Gastroesophageal sphincter (tissue), 4 donors: ENCODE results near the gene PPP2R3B. TPM values are rescaled to one million over a fixed set of nuclear protein-coding genes. Genes with fewer than 3 reads are reported as not detected.

Experiments used
- ATAC-seq: fragments of 150-250 bp; one replicate; pipeline ENCODE4 v1.9.1; 2016; ENCODE audit warnings: mild to moderate bottlenecking, moderate library complexity
- H3K27ac ChIP-seq, 4 donors: fragments of 200-600 bp; sonication (generic) in 3 of 4; 1 replicate in 3 of 4; 2 replicates in 1 of 4; pipeline ENCODE4 v1.5.1; 2016 to 2019
- H3K27me3 ChIP-seq: fragments of 200-600 bp; sonication (generic); one replicate; pipeline ENCODE4 v1.5.1; 2019
- H3K36me3 ChIP-seq, 2 donors: fragments of 200-600 bp; sonication (generic); one replicate each; pipeline ENCODE4 v1.5.1; 2019; ENCODE audit warnings: control low read depth in 1 of 2
- H3K4me1 ChIP-seq, 3 donors: fragments of 200-600 bp; sonication (generic); 1 replicate in 2 of 3; 2 replicates in 1 of 3; pipeline ENCODE4 v1.5.1; 2016 to 2019; ENCODE audit warnings: control low read depth in 2 of 3
- H3K4me3 ChIP-seq, 2 donors: fragments of 200-600 bp; sonication (generic); one replicate each; pipeline ENCODE4 v1.5.1; 2019; ENCODE audit warnings: mild to moderate bottlenecking in 1 of 2, moderate library complexity in 1 of 2
- H3K9me3 ChIP-seq, 3 donors: fragments of 200-600 bp; sonication (generic); one replicate each; pipeline ENCODE4 v1.5.1; 2017 to 2019; ENCODE audit warnings: control low read depth in 2 of 3
- CTCF ChIP-seq, 4 experiments: fragments of 200-600 bp in 2 of 4; fragments of 450-650 bp in 2 of 4; sonication (generic) in 1 of 4; IDR thresholded peaks; one replicate each; pipeline ENCODE4 v1.5.1; 2017 to 2019; ENCODE audit warnings: antibody characterized with exemption in 4 of 4, mild to moderate bottlenecking in 2 of 4, moderate library complexity in 2 of 4
- EP300 ChIP-seq: sonication (generic); formaldehyde crosslinking; IDR thresholded peaks from one replicate; pipeline ENCODE4 v1.6.1; 2017; ENCODE audit warnings: antibody characterized with exemption, mild to moderate bottlenecking
- POLR2A ChIP-seq, 2 donors: fragments of 450-650 bp; IDR thresholded peaks; one replicate each; pipeline ENCODE4 v1.6.1; 2017; ENCODE audit warnings: antibody characterized with exemption in 2 of 2, mild to moderate bottlenecking in 2 of 2, moderate library complexity in 1 of 2
- POLR2AphosphoS5 ChIP-seq: sonication (generic); formaldehyde crosslinking; IDR thresholded peaks from one replicate; pipeline ENCODE4 v1.6.1; 2017; ENCODE audit warnings: antibody characterized with exemption
- WGBS, 2 donors: methylation state at CpG; one replicate each; pipeline ENCODE4 v1.1.5; 2018; ENCODE audit warnings: low coverage in 1 of 2; 5-methylcytosine and 5-hydroxymethylcytosine counted together
- total RNA-seq, 4 donors: library from RNA; depleted of rRNA; stranded (reverse); fragments of >200 nt; gene quantifications; one replicate each; pipeline ENCODE4 v1.1.0, GENCODE V29; 2016

Gene PPP2R3B
- total RNA-seq, 4 donors from 2014 or later = 3.8 to 6.5 (median 5.1) TPM

- peak in 1 of 4 experiments; percentile 30 for TF ChIP-seq CTCF (IDR thresholded peaks at IDR 0.05)
- no peak for TF ChIP-seq POLR2AphosphoS5
- 33 to 82% methylated on average over 7 to 14 of the region's 38 CpGs for WGBS, 2 donors
- no peak overlapping the region for H3K4me3 ChIP-seq
- H3K27me3 ChIP-seq = peaks cover 40% of the 10 kb centered on the region
- H3K27ac ChIP-seq = no peak overlapping the region
- no peak for ATAC-seq
- H3K9me3 ChIP-seq = no peaks in the 10 kb centered on the region
- no peaks in the 10 kb centered on the region for H3K36me3 ChIP-seq
- H3K4me1 ChIP-seq = peaks cover 0 to 24% (median 9%) of the 10 kb centered on the region in 3 donors
Measured at GRCh38 chrX:323721-324628, 62.7 kb downstream of the PPP2R3B start.

GRCh38 chrX:320126-320783 is 66.5 kb downstream of the PPP2R3B start:
- TF ChIP-seq POLR2A (IDR thresholded peaks at IDR 0.05) (no peak), CTCF (IDR thresholded peaks at IDR 0.05) (no peak), POLR2AphosphoS5 (no peak), EP300 (no peak)
- no peak for ATAC-seq
- Histone ChIP-seq H3K4me1 (peaks cover 0 to 43% (median 9%) of the 10 kb centered on the region in 3 donors), H3K27ac (peak overlapping the region in 3 of 4 donors; percentile 27 to 98 (median 96)), H3K4me3 (peak overlapping the region; percentile 68 to 83), H3K9me3 (no peaks in the 10 kb centered on the region), H3K27me3 (peaks cover 15% of the 10 kb centered on the region), H3K36me3 (peaks cover 0 to 13% of the 10 kb centered on the region in 2 donors)
- 0 to 18% methylated on average over 2 to 5 of the region's 24 CpGs for WGBS, 2 donors

GRCh38 chrX:319579-320125 is 67.1 kb downstream of the PPP2R3B start:
- H3K27ac ChIP-seq = peak overlapping the region; percentile 43 to 98 (median 96)
- no peak for ATAC-seq
- H3K4me3 ChIP-seq = peak overlapping the region; percentile 68 to 83
- TF ChIP-seq POLR2A (IDR thresholded peaks at IDR 0.05) (no peak), CTCF (IDR thresholded peaks at IDR 0.05) (no peak), EP300 (no peak)
- no CpG with 5 or more reads among the region's 41 CpGs for WGBS, 2 donors
- H3K4me1 ChIP-seq = peaks cover 0 to 43% (median 9%) of the 10 kb centered on the region in 3 donors
- peaks cover 9% of the 10 kb centered on the region for H3K27me3 ChIP-seq
- H3K36me3 ChIP-seq = peaks cover 0 to 19% of the 10 kb centered on the region in 2 donors
- no peaks in the 10 kb centered on the region for H3K9me3 ChIP-seq

GRCh38 chrX:318739-319578 is 67.7 kb downstream of the PPP2R3B start, which contains the start of gene GTPBP6:
GTPBP6 (minus strand) TSS chrX:318796; CDS start chrX:318787, 9 bp downstream.
- peak; percentile 95 for ATAC-seq
- peaks cover 0 to 43% (median 9%) of the 10 kb centered on the region in 3 donors for H3K4me1 ChIP-seq
- peak within 1 kb of the TSS; percentile 43 to 98 (median 96) for H3K27ac ChIP-seq
- H3K27me3 ChIP-seq = peaks cover 2% of the 10 kb centered on the region
- no CpG with 5 or more reads among the region's 97 CpGs for WGBS, 2 donors
- peak within 1 kb of the TSS; percentile 68 to 83 for H3K4me3 ChIP-seq
- H3K9me3 ChIP-seq = no peaks in the 10 kb centered on the region
- peaks cover 0 to 26% of the 10 kb centered on the region in 2 donors for H3K36me3 ChIP-seq
- TF ChIP-seq POLR2A (IDR thresholded peaks at IDR 0.05) = peak; percentile 59 to 69
- TF ChIP-seq POLR2AphosphoS5 = no peak
- TF ChIP-seq EP300 = no peak
- TF ChIP-seq CTCF (IDR thresholded peaks at IDR 0.05) = peak in 2 of 4 experiments; percentile 13 to 35
